NCI-H1105 treated with DMSO at 0.1 percent for 48 hours (cell line): ENCODE measurements around the gene TNS3.
"Not testable (repeated sequence)": the region's sequence is repeated elsewhere in the genome, so short reads cannot be mapped to it uniquely, and the experiment has no call there.

Experiments
- DNase-seq: peaks from one replicate; lab custom pipeline; 2025; lab: John Stamatoyannopoulos, UW

Gene TNS3

DNA sequence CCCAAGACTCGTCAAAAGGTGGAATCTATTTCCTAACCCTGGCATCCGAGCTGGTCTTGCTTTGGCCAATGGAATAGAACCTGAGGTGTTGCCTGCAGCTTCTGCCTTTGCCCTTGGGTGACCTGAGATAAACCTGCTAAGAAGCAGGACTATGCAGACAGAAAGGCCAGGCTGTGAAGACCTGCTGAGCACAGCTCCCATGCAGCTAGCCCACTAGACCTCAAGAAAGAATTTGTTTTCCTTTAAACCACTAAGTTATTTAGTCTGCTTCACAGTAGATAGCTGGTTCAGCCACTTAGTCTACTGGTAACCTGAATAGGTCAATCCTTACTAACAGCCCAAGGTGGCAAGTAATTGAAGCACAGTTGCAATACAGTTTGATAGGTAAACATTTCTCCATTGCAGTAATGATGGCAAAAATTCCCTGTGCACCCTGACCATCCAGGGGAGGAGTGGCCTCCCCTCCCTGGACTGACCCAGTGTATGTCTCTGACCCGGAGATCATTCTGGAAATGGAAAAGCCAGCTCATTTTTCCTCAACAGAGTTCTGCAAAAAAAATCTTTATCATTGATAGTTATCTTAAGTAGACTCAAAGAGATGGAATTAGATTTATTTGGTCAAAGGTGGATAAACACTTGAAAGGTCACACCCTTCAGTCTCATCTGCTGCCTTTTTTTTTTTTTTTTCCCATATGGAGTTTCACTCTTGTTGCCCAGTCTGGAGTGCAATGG lies 20.0 kb downstream of the TNS3 start:
- no peak for DNase-seq

- no peak for DNase-seq
Observed at GRCh38 chr7:47559306-47560220, 22.3 kb downstream of the TNS3 start.

- DNase-seq, result no peak
Observed at GRCh38 chr7:47557694-47558670, 23.9 kb downstream of the TNS3 start.

DNA sequence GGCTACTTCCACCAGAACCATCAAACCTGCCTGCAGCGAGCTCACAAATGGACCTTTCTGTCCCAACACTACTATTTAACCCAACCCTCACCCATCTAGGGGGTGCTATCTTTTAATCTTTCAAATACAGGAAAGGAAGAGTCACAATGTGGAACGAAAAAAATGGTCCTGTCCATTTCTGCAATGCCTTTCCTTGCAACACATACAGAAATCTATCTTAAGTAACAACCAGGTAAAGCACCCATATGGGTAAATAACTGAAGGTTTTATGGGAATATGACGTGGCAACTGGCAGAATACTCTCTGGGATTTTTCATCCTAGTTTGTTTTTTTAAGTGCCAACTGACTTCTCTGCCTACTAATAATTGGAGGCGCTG lies 24.6 kb downstream of the TNS3 start:
- DNase-seq, result no peak

- DNase-seq, result no peak
Observed at GRCh38 chr7:47556511-47557180, 25.3 kb downstream of the TNS3 start.

- no peak for DNase-seq
Observed at GRCh38 chr7:47553309-47553708, 28.6 kb downstream of the TNS3 start.

- no peak for DNase-seq
Observed at GRCh38 chr7:47552621-47553020, 29.3 kb downstream of the TNS3 start.

- no peak for DNase-seq
Observed at GRCh38 chr7:47551668-47552440, 30.1 kb downstream of the TNS3 start.

DNA sequence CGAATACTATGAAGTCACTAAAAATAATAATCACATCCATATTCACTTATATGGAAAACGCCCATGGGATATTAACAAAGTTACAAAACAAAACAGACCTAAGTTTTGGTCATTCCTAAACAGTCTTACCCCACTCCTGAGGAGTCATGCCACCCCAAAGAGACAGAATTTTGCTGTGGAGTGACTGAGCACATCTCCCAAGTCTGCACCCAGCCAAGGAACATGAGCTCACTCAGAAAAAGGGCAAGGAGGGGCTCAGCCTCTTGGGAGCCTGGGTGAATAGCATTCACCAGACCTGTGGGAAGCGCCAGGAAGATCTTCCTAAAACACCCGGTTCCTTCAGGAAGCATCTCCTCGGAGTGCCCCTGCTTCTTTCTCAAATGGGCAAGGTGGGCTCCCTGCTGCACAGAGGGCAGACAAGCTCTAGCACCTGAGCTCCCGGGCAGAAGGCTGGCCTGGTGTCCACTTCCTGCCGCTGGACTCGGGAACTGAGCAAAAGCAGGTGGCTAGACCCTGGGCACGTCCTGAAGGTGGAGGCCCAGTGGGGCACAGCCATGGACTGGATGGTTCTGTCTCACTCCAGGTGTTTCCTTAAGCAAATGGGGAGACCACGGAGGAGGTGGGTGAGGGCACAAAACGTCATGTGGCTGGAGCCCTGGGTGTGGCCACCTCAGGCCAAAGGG lies 31.0 kb downstream of the TNS3 start:
- no peak for DNase-seq

- DNase-seq, result no peak
Observed at GRCh38 chr7:47549916-47550315, 32.0 kb downstream of the TNS3 start.

GRCh38 chr7:47549397-47549796 lies 32.5 kb downstream of the TNS3 start:
- no peak for DNase-seq

DNA sequence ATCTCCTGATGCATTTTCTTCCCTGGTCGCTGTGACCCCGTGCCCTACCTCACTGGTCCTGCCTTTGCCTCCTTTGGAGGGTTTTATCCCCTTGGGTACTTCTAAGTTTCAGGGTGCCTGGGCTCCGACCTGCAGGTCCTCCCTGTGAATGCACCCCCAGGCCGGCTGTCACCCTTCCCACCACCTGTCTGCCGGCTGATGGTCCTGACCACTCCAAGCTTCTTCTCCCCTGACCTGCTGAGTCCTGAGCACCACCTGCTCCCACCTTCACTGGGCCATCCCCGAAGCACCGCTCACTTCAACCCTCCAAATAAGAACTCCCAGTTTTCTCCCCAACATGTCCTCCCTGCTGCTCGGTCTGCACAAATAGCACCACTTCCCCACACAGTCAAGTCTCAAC lies 33.4 kb downstream of the TNS3 start:
- no peak for DNase-seq

- no peak for DNase-seq
Observed at GRCh38 chr7:47546733-47547494, 35.0 kb downstream of the TNS3 start.

DNA sequence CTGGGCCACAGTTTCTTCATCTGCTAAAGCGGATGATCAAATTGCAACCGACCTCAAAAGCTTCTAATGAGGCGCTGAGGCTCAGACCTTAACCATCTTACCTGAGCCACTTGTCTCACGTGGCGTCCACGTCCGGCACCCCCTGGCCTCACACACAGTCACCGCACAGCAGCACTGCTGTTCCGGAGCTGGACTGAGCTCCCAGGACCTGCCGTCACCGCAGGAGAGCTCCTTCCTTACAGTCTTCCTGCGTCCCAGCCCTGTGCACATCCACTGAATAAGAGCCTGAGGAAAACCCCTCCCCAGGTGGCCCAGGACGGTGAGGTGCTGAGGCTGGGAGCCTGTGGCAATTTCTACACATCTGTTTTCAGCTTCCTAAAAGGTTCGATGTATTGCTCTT lies 35.7 kb downstream of the TNS3 start:
- no peak for DNase-seq

DNA sequence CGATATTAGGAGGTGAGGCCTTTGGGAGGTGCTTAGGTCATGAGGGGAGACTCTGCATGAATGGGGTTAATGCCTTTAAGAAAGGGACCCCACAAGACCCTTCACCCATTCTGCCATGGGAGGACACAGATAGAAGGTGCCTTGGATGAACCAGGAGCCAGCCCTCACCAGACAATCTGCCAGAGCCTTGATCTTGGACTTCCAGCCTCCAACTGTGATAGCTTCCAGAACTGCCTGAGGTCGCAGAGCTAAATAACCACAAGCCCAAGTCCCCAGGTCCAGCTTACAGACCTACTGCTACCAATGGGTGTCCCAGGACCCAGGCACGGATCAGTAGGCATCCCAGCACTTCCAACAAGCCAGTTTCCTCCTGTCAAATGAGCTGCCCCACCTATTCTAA lies 37.5 kb downstream of the TNS3 start:
- no peak for DNase-seq

DNA sequence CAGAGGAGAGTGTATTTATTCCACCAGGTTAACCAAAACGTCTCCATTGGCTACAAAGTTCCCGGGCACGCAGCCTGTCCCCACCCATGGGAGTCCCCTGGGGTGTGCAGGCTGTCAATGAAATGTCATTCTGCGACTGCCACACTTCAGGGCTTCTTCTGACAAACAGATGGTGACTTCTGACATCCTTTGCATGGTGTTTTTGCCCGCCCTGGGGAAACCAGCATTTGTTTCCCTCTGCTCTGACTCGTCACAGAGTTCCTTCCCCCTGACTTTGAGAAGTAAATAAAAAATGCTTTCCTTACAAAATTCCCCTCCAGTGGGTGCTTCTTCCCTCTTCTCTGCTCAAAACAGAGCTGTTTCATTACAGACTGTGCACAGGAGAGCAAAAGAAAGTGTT lies 38.2 kb downstream of the TNS3 start:
- no peak for DNase-seq

DNA sequence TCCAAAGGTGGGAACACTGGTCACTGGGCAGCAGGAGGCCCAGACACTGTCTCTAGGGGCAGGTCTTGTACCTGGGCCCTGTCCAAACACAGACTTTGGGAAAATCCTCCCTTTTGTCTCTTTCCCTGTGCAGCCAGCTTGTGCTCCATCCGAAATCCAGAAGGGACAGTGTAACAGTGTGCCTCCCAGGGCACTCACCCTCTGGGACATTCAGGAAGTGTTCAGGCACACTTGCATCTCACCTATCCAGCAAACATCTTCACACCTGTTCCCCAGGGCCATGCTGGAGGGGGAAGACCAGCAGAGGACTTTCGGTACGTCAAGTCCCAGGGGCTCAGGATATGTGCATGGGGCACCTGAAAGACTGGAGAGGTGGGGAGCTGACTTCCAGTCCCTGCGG lies 38.9 kb downstream of the TNS3 start:
- DNase-seq, result no peak

- no peak for DNase-seq
Observed at GRCh38 chr7:47542051-47542450, 39.9 kb downstream of the TNS3 start.

GRCh38 chr7:47541485-47541884 lies 40.4 kb downstream of the TNS3 start:
- not testable (repeated sequence) for DNase-seq
